ENCODE measurements around the gene DGKI. TPM values are rescaled to one million over a fixed set of nuclear protein-coding genes. Genes with fewer than 3 reads are reported as not detected.
A peak's percentile ranks its signal among the peaks of the same experiment; 100 is the strongest.

Gene DGKI
- total and polyA plus RNA-seq, 2 of the 4 experiments (the other 2 are of a cell fraction): 3.9 to 15.8 TPM

GRCh38 chr7:137774793-137775201, 72.0 kb downstream of the DGKI start:
- no peaks in the 10 kb centered on the region for H3K27me3 ChIP-seq (ENCODE audit: control insufficient read depth, insufficient read depth, low read length)
- H4K8ac ChIP-seq (ENCODE audit: low read depth in 2 of 2, low read length in 2 of 2): peak overlapping the region in 1 of 2 experiments; percentile 56; a peak in 1 of 4 replicates
- no TSS peak for BruUV-seq (replicated peaks)
- H3K4me1 ChIP-seq (ENCODE audit: control insufficient read depth, insufficient read depth, low read length): peaks cover 13% of the 10 kb centered on the region
- H3K14ac ChIP-seq (replicated peaks; ENCODE audit: low read depth, low read length): peak overlapping the region; percentile 86
- no peak overlapping the region for H3K56ac ChIP-seq (ENCODE audit: extremely low read depth, insufficient read depth, low read length)
- dilution Hi-C loops (cut with HindIII; ENCODE audit: low sequenced_read_pairs, unreplicated experiment): no loop called here
- H3K36me3 ChIP-seq (ENCODE audit: control insufficient read depth, insufficient read depth, low read length): no peaks in the 10 kb centered on the region
- intact Hi-C loops (cut with micrococcal nuclease): no loop called here
- H3K18ac ChIP-seq (ENCODE audit: low read depth, low read length): peak overlapping the region; percentile 92; the same call in 1 of the 2 replicates
- peak overlapping the region; percentile 82 for H2BK120ac ChIP-seq (ENCODE audit: low read depth, low read length)
- ChIA-PET POLR2A (ENCODE audit: unreplicated experiment) (interaction anchor here (0.6 to 0.8 kb wide), 2 partner anchors 9 to 43 kb away, joined by 4 to 5 read pairs; no protein-coding TSS in a partner anchor), CTCF (interaction anchor here (0.6 to 1.1 kb wide), 2 partner anchors 27 to 46 kb away, joined by 3 to 4 read pairs; no protein-coding TSS in a partner anchor)
- peak overlapping the region; percentile 31 for H2BK5ac ChIP-seq (ENCODE audit: low read depth, low read length, poor library complexity, severe bottlenecking)
- H2AK5ac ChIP-seq (ENCODE audit: low read depth, low read length): peak overlapping the region; percentile 95
- H4K91ac ChIP-seq (ENCODE audit: insufficient read depth, low read depth, low read length): peak overlapping the region; percentile 37
- peak; percentile 61 for DNase-seq
- 0 out of 4 replicates have a peak, but pooled peaks cover 0 to 3% of the 10 kb centered on the region in 2 experiments for H3K79me1 ChIP-seq (ENCODE audit: low read depth in 1 of 2, low read length in 2 of 2)
- H2BK15ac ChIP-seq (ENCODE audit: low read depth, low read length): peak overlapping the region; percentile 81
- TF ChIP-seq FOS (IDR thresholded peaks at IDR 0.05; ENCODE audit: low read depth, low read length): 0 out of 2 replicates have a peak, but pooled peaks have one; percentile 11
- no peak for TF ChIP-seq RFX5 (IDR thresholded peaks at IDR 0.05; ENCODE audit: low read depth, low read length)
- no peak overlapping the region for H3K23ac ChIP-seq (ENCODE audit: low read depth, low read length)
- peak overlapping the region; percentile 39 for H2AK9ac ChIP-seq (replicated peaks; ENCODE audit: low read depth, low read length, poor library complexity)
- in situ Hi-C loops (cut with MboI; ENCODE audit: low sequenced_read_pairs): no loop called here
- no peaks in the 10 kb centered on the region for H3K9me3 ChIP-seq (ENCODE audit: control insufficient read depth, insufficient read depth, low read length)
- H3K4ac ChIP-seq (ENCODE audit: low read depth, low read length): peak overlapping the region; percentile 84
- peak overlapping the region; percentile 75; the same call in 1 of the 2 replicates for H4K5ac ChIP-seq (ENCODE audit: low read depth, low read length)
- ATAC-seq (ENCODE audit: low read depth): no peak
- H3K9ac ChIP-seq (ENCODE audit: low read depth, low read length): no peak overlapping the region
- no peaks in the 10 kb centered on the region for H4K20me1 ChIP-seq (ENCODE audit: insufficient read depth, low read length)
- H3K4me2 ChIP-seq (ENCODE audit: low read depth, low read length): peak overlapping the region; percentile 40; the same call in 1 of the 2 replicates
- no peak overlapping the region for H3K27ac ChIP-seq (ENCODE audit: insufficient read depth, low read length)
- peak overlapping the region; percentile 19 for H2AFZ ChIP-seq (replicated peaks; ENCODE audit: low read length, poor library complexity)
- no peak overlapping the region for H3K4me3 ChIP-seq (ENCODE audit: insufficient read depth, low read depth, low read length)
- peaks cover 6% of the 10 kb centered on the region; the same call in 1 of the 2 replicates for H3K9me1 ChIP-seq (ENCODE audit: insufficient read depth, low read length)
- WGBS, 2 experiments (ENCODE audit: extremely low coverage in 2 of 2, insufficient read length in 1 of 2): no CpG with 5 or more reads among the region's 4 CpGs
- H2BK20ac ChIP-seq (ENCODE audit: low read depth, low read length): peak overlapping the region; percentile 82
